WTC11 (cell line): ENCODE measurements around the gene KCNIP4. TPM values are rescaled to one million over a fixed set of nuclear protein-coding genes. Genes with fewer than 3 reads are reported as not detected.

Source experiments
- ATAC-seq: fragments of 200-7000 bp; cut with Tn5 transposase; 2 replicates; pipeline ENCODE4 v1.10.0; 2021; ENCODE audit warnings: mild to moderate bottlenecking, moderate library complexity
- CTCF ChIA-PET: fragments of 300-600 bp; sonication (Branson Sonifier 250); formaldehyde crosslinking; loops from one replicate; lab custom pipeline; 2021; ENCODE audit warnings: antibody characterized with exemption; lab: Charles Lee
- POLR2A ChIA-PET: fragments of 350-600 bp; sonication (Branson Sonifier 250); formaldehyde crosslinking; loops from one replicate; lab custom pipeline; 2021; ENCODE audit warnings: antibody characterized with exemption; lab: Charles Lee
- DNase-seq: peaks from one replicate; pipeline ENCODE4 v3.0.0; 2021; ENCODE audit warnings: low spot score
- H3K27ac Mint-ChIP-seq: 2 replicates; pipeline ENCODE4 v1.8.0; 2021; ENCODE audit warnings: mixed read lengths
- H3K27me3 Mint-ChIP-seq: 2 replicates; pipeline ENCODE4 v1.8.0; 2021; ENCODE audit warnings: low read depth, mild to moderate bottlenecking, moderate library complexity, mixed read lengths
- H3K36me3 Mint-ChIP-seq: 2 replicates; pipeline ENCODE4 v1.8.0; 2021; ENCODE audit warnings: mixed read lengths
- H3K4me1 Mint-ChIP-seq: 2 replicates; pipeline ENCODE4 v1.8.0; 2022; ENCODE audit warnings: mixed read lengths
- H3K4me3 Mint-ChIP-seq: 2 replicates; pipeline ENCODE4 v1.8.0; 2021; ENCODE audit warnings: mild to moderate bottlenecking, moderate library complexity, mixed read lengths
- H3K9me3 Mint-ChIP-seq: 2 replicates; pipeline ENCODE4 v1.8.0; 2021; ENCODE audit warnings: mixed read lengths
- ATF1 ChIP-seq: sonication (generic); formaldehyde crosslinking; IDR thresholded peaks from 2 replicates; pipeline ENCODE4 v1.8.1; 2023; ENCODE audit warnings: mild to moderate bottlenecking, moderate library complexity, missing genetic modification reagents
- CBFB ChIP-seq: sonication (generic); formaldehyde crosslinking; IDR thresholded peaks from 2 replicates; pipeline ENCODE4 v1.8.1; 2022; ENCODE audit warnings: mild to moderate bottlenecking, low read depth, missing genetic modification reagents
- CREM ChIP-seq: sonication (generic); formaldehyde crosslinking; IDR thresholded peaks from 2 replicates; pipeline ENCODE4 v1.8.1; 2022; ENCODE audit warnings: mild to moderate bottlenecking, missing genetic modification reagents, moderate library complexity
- ELF4 ChIP-seq: sonication (generic); formaldehyde crosslinking; IDR thresholded peaks from 2 replicates; pipeline ENCODE4 v1.8.1; 2022; ENCODE audit warnings: low read depth, mild to moderate bottlenecking, moderate library complexity, missing genetic modification reagents
- GABPB1 ChIP-seq: sonication (generic); formaldehyde crosslinking; IDR thresholded peaks from 2 replicates; pipeline ENCODE4 v1.8.1; 2023; ENCODE audit warnings: mild to moderate bottlenecking, missing genetic modification reagents
- NR3C1 ChIP-seq: sonication (generic); formaldehyde crosslinking; conservative IDR thresholded peaks from 2 replicates; pipeline ENCODE4 v1.8.1; 2023; ENCODE audit warnings: low read depth, mild to moderate bottlenecking, missing genetic modification reagents
- PRDM15 ChIP-seq: sonication (generic); formaldehyde crosslinking; IDR thresholded peaks from 2 replicates; pipeline ENCODE4 v1.8.0; 2022; ENCODE audit warnings: missing genetic modification reagents
- SP1 ChIP-seq: sonication (generic); formaldehyde crosslinking; conservative IDR thresholded peaks from 2 replicates; pipeline ENCODE4 v1.8.1; 2022; ENCODE audit warnings: missing genetic modification reagents
- STAT6 ChIP-seq: sonication (generic); formaldehyde crosslinking; conservative IDR thresholded peaks from 2 replicates; pipeline ENCODE4 v1.8.1; 2023; ENCODE audit warnings: mild to moderate bottlenecking, low read depth, missing genetic modification reagents, moderate library complexity
- USF1 ChIP-seq: sonication (generic); formaldehyde crosslinking; IDR thresholded peaks from 2 replicates; pipeline ENCODE4 v1.8.0; 2022; ENCODE audit warnings: mild to moderate bottlenecking, missing genetic modification reagents
- ZBTB43 ChIP-seq: sonication (generic); formaldehyde crosslinking; IDR thresholded peaks from 2 replicates; pipeline ENCODE4 v1.8.1; 2023; ENCODE audit warnings: mild to moderate bottlenecking, missing genetic modification reagents
- ZNF121 ChIP-seq: sonication (generic); formaldehyde crosslinking; IDR thresholded peaks from 2 replicates; pipeline ENCODE4 v1.8.0; 2023; ENCODE audit warnings: missing genetic modification reagents
- ZNF263 ChIP-seq: sonication (generic); formaldehyde crosslinking; IDR thresholded peaks from 2 replicates; pipeline ENCODE4 v1.8.1; 2022; ENCODE audit warnings: low read depth, mild to moderate bottlenecking, moderate library complexity, missing genetic modification reagents
- ZNF281 ChIP-seq: sonication (generic); formaldehyde crosslinking; IDR thresholded peaks from 2 replicates; pipeline ENCODE4 v1.8.0; 2023; ENCODE audit warnings: mild to moderate bottlenecking, missing genetic modification reagents
- ZNF423 ChIP-seq: fragments of 250-450 bp; sonication (Bioruptor Pico); IDR thresholded peaks from 2 replicates; pipeline ENCODE4 v2.1.2; 2022; ENCODE audit warnings: mild to moderate bottlenecking, moderate library complexity
- ZNF512 ChIP-seq: sonication (generic); formaldehyde crosslinking; IDR thresholded peaks from 2 replicates; pipeline ENCODE4 v1.8.1; 2022; ENCODE audit warnings: missing genetic modification reagents, borderline replicate concordance
- ZSCAN18 ChIP-seq: fragments of 250-450 bp; sonication (Bioruptor Pico); IDR thresholded peaks from 2 replicates; pipeline ENCODE4 v2.1.2; 2022; ENCODE audit warnings: mild to moderate bottlenecking, moderate library complexity
- total RNA-seq: library from RNA; stranded (reverse); gene quantifications from 3 replicates; pipeline ENCODE4 v1.2.3, GENCODE V29; 2021

The KCNIP4 gene
- total RNA-seq, 1 experiment from 2014 or later: not detected

GRCh38 chr4:21806991-21807390 lies 141.6 kb downstream of the KCNIP4 start:
- Mint-ChIP-seq H3K4me3 (no peak overlapping the region), H3K9me3 (peaks cover 43% of the 10 kb centered on the region), H3K27me3 (no peaks in the 10 kb centered on the region), H3K27ac (no peak overlapping the region), H3K36me3 (peaks cover 3% of the 10 kb centered on the region), H3K4me1 (no peaks in the 10 kb centered on the region)
- ATAC-seq (no peak), DNase-seq (no peak)
- ChIA-PET CTCF (no interaction called here), POLR2A (no interaction called here)
- TF ChIP-seq USF1: no peak

GRCh38 chr4:21802406-21802805 lies 146.2 kb downstream of the KCNIP4 start:
- Mint-ChIP-seq H3K4me1 (no peaks in the 10 kb centered on the region), H3K36me3 (peaks cover 3% of the 10 kb centered on the region), H3K9me3 (peaks cover 25% of the 10 kb centered on the region), H3K27me3 (no peaks in the 10 kb centered on the region), H3K4me3 (no peak overlapping the region), H3K27ac (no peak overlapping the region)
- ATAC-seq (no peak), DNase-seq (no peak)
- TF ChIP-seq CBFB (CRISPR knock-in tag) (no peak), ZNF263 (no peak), ZNF423 (no peak), ZNF281 (CRISPR knock-in tag) (no peak), ELF4 (CRISPR knock-in tag) (no peak), SP1 (no peak), PRDM15 (CRISPR knock-in tag) (no peak), ZSCAN18 (CRISPR knock-in tag) (no peak)
- CTCF ChIA-PET: no interaction called here
- POLR2A ChIA-PET: no interaction called here

- H3K27ac Mint-ChIP-seq: no peak overlapping the region
- no peak for ATAC-seq
- no peak for DNase-seq
- no peaks in the 10 kb centered on the region for H3K27me3 Mint-ChIP-seq
- no peaks in the 10 kb centered on the region; the same call in 1 of the 2 replicates for H3K36me3 Mint-ChIP-seq
- no peaks in the 10 kb centered on the region for H3K4me1 Mint-ChIP-seq
- H3K9me3 Mint-ChIP-seq: peaks cover 20% of the 10 kb centered on the region
- no peak overlapping the region for H3K4me3 Mint-ChIP-seq
- ChIA-PET POLR2A (no interaction called here), CTCF (no interaction called here)
- TF ChIP-seq ATF1 (CRISPR knock-in tag) (no peak), ZNF512 (CRISPR knock-in tag) (no peak), GABPB1 (no peak), ZBTB43 (CRISPR knock-in tag) (no peak), CREM (CRISPR knock-in tag) (no peak), ZNF121 (CRISPR knock-in tag) (no peak), STAT6 (CRISPR knock-in tag) (no peak), NR3C1 (CRISPR knock-in tag) (no peak), SP1 (no peak)
Measured at GRCh38 chr4:21801661-21802385, 146.7 kb downstream of the KCNIP4 start.
